Gastrocnemius medialis (tissue), 4 donors: ENCODE measurements around the gene CCN5. TPM values are rescaled to one million over a fixed set of nuclear protein-coding genes. Genes with fewer than 3 reads are reported as not detected.

Experiments
- ATAC-seq, 2 donors: fragments of 150-250 bp; one replicate each; pipeline ENCODE4 v1.9.1; 2016
- DNase-seq, 2 donors: peaks; one replicate each; pipeline ENCODE4 v3.0.0-alpha.2; 2019
- H3K27ac ChIP-seq, 4 donors: fragments of 200-600 bp; sonication (generic); 1 replicate in 1 of 4; 2 replicates in 3 of 4; pipeline ENCODE4 v1.5.1; 2016 to 2018; ENCODE audit warnings: mild to moderate bottlenecking in 2 of 4, moderate library complexity in 1 of 4
- H3K27me3 ChIP-seq, 3 donors: fragments of 200-600 bp; sonication (generic) in 2 of 3; 1 replicate in 1 of 3; 2 replicates in 2 of 3; pipeline versions ENCODE4 v1.5.1 to v1.6.0; 2016 to 2019; ENCODE audit warnings: mild to moderate bottlenecking in 1 of 3, moderate library complexity in 1 of 3
- H3K36me3 ChIP-seq, 2 donors: fragments of 200-600 bp; sonication (generic) in 1 of 2; one replicate each; pipeline ENCODE4 v1.5.1; 2017 to 2018
- H3K4me1 ChIP-seq, 2 donors: fragments of 200-600 bp; sonication (generic) in 1 of 2; one replicate each; pipeline ENCODE4 v1.5.1; 2016 to 2017; ENCODE audit warnings: mild to moderate bottlenecking in 2 of 2
- H3K4me3 ChIP-seq, 4 donors: fragments of 200-600 bp; sonication (generic) in 3 of 4; 1 replicate in 1 of 4; 2 replicates in 3 of 4; pipeline ENCODE4 v1.5.1; 2016 to 2019; ENCODE audit warnings: mild to moderate bottlenecking in 2 of 4
- H3K9me3 ChIP-seq, 3 donors: fragments of 200-600 bp; sonication (generic) in 2 of 3; 1 replicate in 1 of 3; 2 replicates in 2 of 3; pipeline ENCODE4 v1.5.1; 2016 to 2019
- POLR2A ChIP-seq, 2 donors: fragments of 450-650 bp; IDR thresholded peaks; one replicate each; pipeline ENCODE4 v1.6.1; 2017; ENCODE audit warnings: antibody characterized with exemption in 2 of 2, mild to moderate bottlenecking in 2 of 2, moderate library complexity in 2 of 2
- in situ Hi-C, 4 donors: fragments of 200-750 bp; cut with MboI; loops; one replicate each; pipeline versions ENCODE4 v1.15.0 to v1.8.0; 2017; ENCODE audit warnings: low sequenced_read_pairs in 4 of 4
- intact Hi-C: fragments of 100-400 bp; cut with DNase I; formaldehyde crosslinking; loops from one replicate; pipeline ENCODE4 v1.15.1; 2023; ENCODE audit warnings: low total_unique reads
- total RNA-seq, 4 donors: library from RNA; depleted of rRNA; stranded (reverse); fragments of >200 nt; gene quantifications; one replicate each; pipeline versions ENCODE4 v1.1.0 to v1.2.3, GENCODE V29; 2016
- TF ChIP-seq, protein P1 (sequence below), 5 experiments: fragments of 450-650 bp in 3 of 5; fragments of 200-600 bp in 2 of 5; sonication (generic) in 2 of 5; IDR thresholded peaks in 4 of 5; conservative IDR thresholded peaks in 1 of 5; 1 replicate in 4 of 5; 2 replicates in 1 of 5; pipeline ENCODE4 v1.5.1; 2016 to 2019; ENCODE audit warnings: antibody characterized with exemption in 5 of 5, mild to moderate bottlenecking in 3 of 5, moderate library complexity in 3 of 5

The CCN5 gene
- total RNA-seq, 4 donors from 2014 or later: 16.4 to 65.3 (median 45.7) TPM

DNA sequence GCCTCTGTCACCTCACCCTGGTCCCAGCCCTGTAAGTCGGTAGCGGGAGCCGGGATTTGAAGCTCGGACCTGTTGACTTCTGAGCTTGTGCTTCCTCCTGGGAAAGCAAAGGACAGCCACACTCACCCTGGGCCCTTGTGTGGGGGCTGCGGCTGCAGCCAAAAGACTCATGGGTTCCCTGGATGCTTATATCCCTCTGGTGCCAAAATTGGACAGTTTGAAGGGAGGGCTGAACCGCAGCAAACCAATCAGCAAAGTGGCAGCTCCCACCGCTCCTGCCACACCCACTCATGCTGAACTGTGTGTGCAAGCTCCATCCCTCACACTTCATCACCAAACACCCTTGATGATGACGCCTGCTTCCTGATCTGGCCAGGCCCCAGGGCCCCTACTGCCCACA, 3.9 kb upstream of the CCN5 start:
- TF ChIP-seq, protein P1, sequence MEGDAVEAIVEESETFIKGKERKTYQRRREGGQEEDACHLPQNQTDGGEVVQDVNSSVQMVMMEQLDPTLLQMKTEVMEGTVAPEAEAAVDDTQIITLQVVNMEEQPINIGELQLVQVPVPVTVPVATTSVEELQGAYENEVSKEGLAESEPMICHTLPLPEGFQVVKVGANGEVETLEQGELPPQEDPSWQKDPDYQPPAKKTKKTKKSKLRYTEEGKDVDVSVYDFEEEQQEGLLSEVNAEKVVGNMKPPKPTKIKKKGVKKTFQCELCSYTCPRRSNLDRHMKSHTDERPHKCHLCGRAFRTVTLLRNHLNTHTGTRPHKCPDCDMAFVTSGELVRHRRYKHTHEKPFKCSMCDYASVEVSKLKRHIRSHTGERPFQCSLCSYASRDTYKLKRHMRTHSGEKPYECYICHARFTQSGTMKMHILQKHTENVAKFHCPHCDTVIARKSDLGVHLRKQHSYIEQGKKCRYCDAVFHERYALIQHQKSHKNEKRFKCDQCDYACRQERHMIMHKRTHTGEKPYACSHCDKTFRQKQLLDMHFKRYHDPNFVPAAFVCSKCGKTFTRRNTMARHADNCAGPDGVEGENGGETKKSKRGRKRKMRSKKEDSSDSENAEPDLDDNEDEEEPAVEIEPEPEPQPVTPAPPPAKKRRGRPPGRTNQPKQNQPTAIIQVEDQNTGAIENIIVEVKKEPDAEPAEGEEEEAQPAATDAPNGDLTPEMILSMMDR (IDR thresholded peaks at IDR 0.05 in 4 of 5, conservative IDR thresholded peaks at IDR 0.05 in 1 of 5): no peak
- TF ChIP-seq POLR2A (IDR thresholded peaks at IDR 0.05): no peak
- in situ Hi-C loops (no loop called here), intact Hi-C loops (no loop called here)
- H3K27ac ChIP-seq: no peak overlapping the region
- ATAC-seq: no peak
- DNase-seq: no peak
- H3K4me3 ChIP-seq: no peak overlapping the region
- H3K36me3 ChIP-seq: no peaks in the 10 kb centered on the region
- H3K27me3 ChIP-seq: no peaks in the 10 kb centered on the region
- peaks cover 25 to 35% of the 10 kb centered on the region in 2 donors for H3K4me1 ChIP-seq
- no peaks in the 10 kb centered on the region for H3K9me3 ChIP-seq

- TF ChIP-seq, protein P1 (IDR thresholded peaks at IDR 0.05 in 4 of 5, conservative IDR thresholded peaks at IDR 0.05 in 1 of 5): no peak
- TF ChIP-seq POLR2A (IDR thresholded peaks at IDR 0.05): no peak
Observed at GRCh38 chr20:44714102-44714700, 968 bp upstream of the CCN5 start.

DNA sequence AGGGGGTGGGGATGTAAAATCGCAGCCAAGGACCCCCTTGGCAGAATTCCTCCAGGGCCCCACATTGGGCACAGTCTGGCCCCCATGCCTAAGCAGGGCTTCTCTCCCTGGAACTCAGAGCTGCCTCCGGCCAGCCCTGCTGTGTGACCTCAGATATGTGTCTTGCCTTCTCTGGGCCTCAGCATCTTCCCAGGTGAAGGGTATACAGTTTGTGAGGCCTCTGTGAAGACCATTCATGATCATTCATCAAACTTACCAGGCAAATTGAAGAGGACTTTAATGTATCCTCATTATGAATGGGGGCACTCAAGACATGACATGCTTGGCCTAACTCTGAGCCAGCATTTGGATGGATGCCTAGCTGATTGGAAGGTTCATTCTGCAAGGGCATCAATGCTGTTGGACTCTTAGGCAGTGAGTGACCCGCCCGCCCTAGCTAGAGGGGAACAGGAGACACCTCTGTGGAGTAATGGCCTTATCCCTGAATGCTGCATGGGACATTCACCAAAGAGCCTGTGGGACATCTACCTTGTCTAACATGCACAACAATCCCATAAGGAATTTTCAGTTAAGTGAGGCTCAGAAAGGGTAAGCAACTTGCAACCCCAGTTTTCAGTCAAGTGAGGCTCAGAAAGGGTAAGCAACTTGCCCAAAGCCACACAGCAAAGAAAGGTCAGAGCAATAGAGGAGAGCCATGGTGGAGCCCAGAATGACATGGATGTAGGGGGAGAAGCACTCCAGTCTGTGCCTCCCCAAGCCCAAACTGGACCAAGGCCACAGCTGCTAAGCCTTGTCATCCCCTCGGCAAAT, 535 bp downstream of the CCN5 start:
- ATAC-seq: no peak
- intact Hi-C loops: no loop called here
- Histone ChIP-seq H3K36me3 (no peaks in the 10 kb centered on the region), H3K27me3 (no peaks in the 10 kb centered on the region), H3K4me3 (peak overlapping the region; percentile 0 to 31 (median 24)), H3K4me1 (peaks cover 20 to 29% of the 10 kb centered on the region in 2 donors), H3K27ac (peak overlapping the region; percentile 65 to 94 (median 88)), H3K9me3 (no peaks in the 10 kb centered on the region)
- TF ChIP-seq POLR2A (IDR thresholded peaks at IDR 0.05): no peak
- TF ChIP-seq, protein P1 (IDR thresholded peaks at IDR 0.05 in 4 of 5, conservative IDR thresholded peaks at IDR 0.05 in 1 of 5): no peak
- no peak for DNase-seq
- in situ Hi-C loops: no loop called here

More at GRCh38 chr20:44714102-44714700, 968 bp upstream of the CCN5 start:
- Histone ChIP-seq H3K27ac (peak overlapping the region; percentile 83 to 94 (median 88)), H3K4me1 (peaks cover 20 to 29% of the 10 kb centered on the region in 2 donors), H3K4me3 (peak overlapping the region; percentile 0 to 31 (median 16)), H3K27me3 (no peaks in the 10 kb centered on the region), H3K36me3 (no peaks in the 10 kb centered on the region), H3K9me3 (no peaks in the 10 kb centered on the region)
- in situ Hi-C loops (no loop called here), intact Hi-C loops (loop anchor here (1.0 kb wide), 1 partner anchor 21 kb away; no protein-coding TSS in a partner anchor)
- peak; percentile 65 to 83 for DNase-seq
- peak; percentile 89 to 92 for ATAC-seq

DNA sequence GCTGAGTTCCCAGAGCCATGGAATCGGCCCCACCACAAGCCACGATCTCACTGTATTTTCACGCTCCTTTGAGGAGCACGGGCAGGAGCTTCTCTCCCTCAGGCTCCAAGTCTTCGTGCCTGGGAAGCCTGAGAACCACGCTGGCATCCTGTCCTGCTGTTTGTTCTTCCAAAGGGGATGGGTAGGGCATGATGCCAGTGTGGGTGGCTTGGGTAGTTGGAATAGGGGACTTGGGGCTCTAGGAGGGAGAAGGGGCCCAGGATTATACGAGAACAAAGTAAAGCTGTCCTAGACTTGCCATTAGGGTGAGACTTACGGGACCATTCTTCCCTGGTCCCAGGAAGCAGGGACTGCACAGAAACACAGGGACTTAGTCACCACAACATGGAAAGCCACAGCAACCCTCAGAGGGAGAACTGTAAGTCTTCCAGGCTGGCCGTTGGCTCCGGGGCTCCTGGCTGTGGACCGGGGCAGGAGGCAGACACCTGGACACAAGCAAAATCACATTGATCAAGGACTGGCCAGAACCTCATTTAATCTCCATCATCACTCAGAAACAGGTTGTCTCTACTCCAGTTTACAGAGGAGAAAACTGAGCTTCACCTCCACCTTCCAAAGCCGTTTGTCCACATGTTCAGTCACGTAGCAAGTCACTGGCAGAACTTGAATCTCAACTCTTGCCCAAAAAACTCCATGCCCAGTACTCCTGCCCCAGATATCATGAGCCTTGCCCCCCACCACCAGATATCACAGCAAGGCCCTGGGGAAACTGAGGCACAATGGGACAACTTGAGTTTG, 1.3 kb downstream of the CCN5 start:
- no peaks in the 10 kb centered on the region for H3K27me3 ChIP-seq
- DNase-seq (peak in 1 of 2 donors; percentile 45), ATAC-seq (no peak)
- no peak for TF ChIP-seq POLR2A (IDR thresholded peaks at IDR 0.05)
- TF ChIP-seq, protein P1 (IDR thresholded peaks at IDR 0.05 in 4 of 5, conservative IDR thresholded peaks at IDR 0.05 in 1 of 5): no peak
- intact Hi-C loops: no loop called here
- H3K9me3 ChIP-seq: no peaks in the 10 kb centered on the region
- H3K4me3 ChIP-seq: peak overlapping the region in 3 of 4 donors; percentile 22 to 31 (median 27)
- peaks cover 20 to 29% of the 10 kb centered on the region in 2 donors for H3K4me1 ChIP-seq
- in situ Hi-C loops: no loop called here
- no peaks in the 10 kb centered on the region for H3K36me3 ChIP-seq
- H3K27ac ChIP-seq: peak overlapping the region; percentile 65 to 94 (median 88)
